HEK293 (cell line): ENCODE measurements around the gene SLC8A2.

Source experiments
- CTCF ChIP-seq: fragments of 450-650 bp; formaldehyde crosslinking; IDR thresholded peaks from 2 replicates; pipeline ENCODE4 v1.5.1; 2016; ENCODE audit warnings: missing biosample characterization, missing genetic modification characterization
- SCRT1 ChIP-seq: fragments of 450-650 bp; formaldehyde crosslinking; IDR thresholded peaks from 2 replicates; pipeline ENCODE4 v1.5.1; 2016; ENCODE audit warnings: missing biosample characterization, missing genetic modification characterization, borderline replicate concordance
- SP2 ChIP-seq: fragments of 450-650 bp; formaldehyde crosslinking; IDR thresholded peaks from 2 replicates; pipeline ENCODE4 v1.5.1; 2016; ENCODE audit warnings: missing biosample characterization, missing genetic modification characterization
- TCF7L2 ChIP-seq: IDR thresholded peaks from 2 replicates; pipeline ENCODE4 v1.6.1; 2011; ENCODE audit warnings: low read depth, mild to moderate bottlenecking, inconsistent platforms, low read length, moderate library complexity, borderline replicate concordance
- ZFP69B ChIP-seq: fragments of 450-650 bp; formaldehyde crosslinking; IDR thresholded peaks from 2 replicates; pipeline ENCODE4 v1.5.1; 2016; ENCODE audit warnings: missing biosample characterization, missing genetic modification characterization
- ZNF121 ChIP-seq: fragments of 450-650 bp; formaldehyde crosslinking; IDR thresholded peaks from 2 replicates; pipeline ENCODE4 v1.5.1; 2016; ENCODE audit warnings: missing biosample characterization, missing genetic modification characterization
- ZNF140 ChIP-seq: fragments of 450-650 bp; formaldehyde crosslinking; IDR thresholded peaks from 2 replicates; pipeline ENCODE4 v1.5.1; 2016; ENCODE audit warnings: missing biosample characterization, missing genetic modification characterization
- ZNF169 ChIP-seq: fragments of 450-650 bp; formaldehyde crosslinking; IDR thresholded peaks from 2 replicates; pipeline ENCODE4 v1.5.1; 2016; ENCODE audit warnings: missing biosample characterization, missing genetic modification characterization
- ZNF324 ChIP-seq: fragments of 450-650 bp; formaldehyde crosslinking; IDR thresholded peaks from 2 replicates; pipeline ENCODE4 v1.5.1; 2016; ENCODE audit warnings: missing biosample characterization, missing genetic modification characterization

- TF ChIP-seq CTCF (tag by site-specific recombination) (no peak), SCRT1 (tag by site-specific recombination) (no peak), ZNF324 (tag by site-specific recombination) (no peak), ZNF169 (tag by site-specific recombination) (no peak), ZNF121 (no peak), ZNF140 (no peak), ZFP69B (tag by site-specific recombination) (peak; percentile 81), SP2 (no peak), TCF7L2 (no peak)
Observed at GRCh38 chr19:47448360-47448727, 23.3 kb downstream of the SLC8A2 start.
